Activated CD4-positive, alpha-beta T cell treated with anti-CD3 and anti-CD28 coated beads, Interleukin-2, Interleukin-6, amounts not matched to agents 100 ng/mL and 50 ng/mL, durations not matched to agents 16 hours and 8 hours (primary cell): ENCODE measurements around the gene PPRC1.

Experiments
- DNase-seq: peaks from one replicate; pipeline ENCODE4 v3.0.0-alpha.2; 2020

The PPRC1 gene

GRCh38 chr10:102132563-102133372 lies at the start of gene PPRC1:
TSS of gene PPRC1 (plus strand) at chr10:102133040. CDS start at chr10:102133069, 29 bp downstream.
- peak; percentile 99 for DNase-seq

GRCh38 chr10:102083541-102083940 lies 49.3 kb upstream of the PPRC1 start:
- DNase-seq, result no peak

GRCh38 chr10:102085336-102085735 lies 47.5 kb upstream of the PPRC1 start:
- no peak for DNase-seq

- DNase-seq, result no peak
Observed at GRCh38 chr10:102086196-102086595, 46.6 kb upstream of the PPRC1 start.

GRCh38 chr10:102090772-102091171 lies 42.1 kb upstream of the PPRC1 start:
- no peak for DNase-seq

- no peak for DNase-seq
Observed at GRCh38 chr10:102096449-102096848, 36.4 kb upstream of the PPRC1 start.

- no peak for DNase-seq
Observed at GRCh38 chr10:102101152-102101551, 31.7 kb upstream of the PPRC1 start.

- no peak for DNase-seq
Observed at GRCh38 chr10:102102421-102102820, 30.4 kb upstream of the PPRC1 start.

- no peak for DNase-seq
Observed at GRCh38 chr10:102106998-102107397, 25.8 kb upstream of the PPRC1 start.

GRCh38 chr10:102109166-102110116 lies 23.4 kb upstream of the PPRC1 start:
- DNase-seq, result no peak

- DNase-seq, result no peak
Observed at GRCh38 chr10:102111276-102111675, 21.6 kb upstream of the PPRC1 start.

GRCh38 chr10:102112210-102112817 lies 20.5 kb upstream of the PPRC1 start:
- DNase-seq, result no peak

- peak; percentile 49 for DNase-seq
Observed at GRCh38 chr10:102113261-102113955, 19.4 kb upstream of the PPRC1 start.

GRCh38 chr10:102113956-102114857 lies 18.6 kb upstream of the PPRC1 start:
- DNase-seq, result no peak

- peak; percentile 94 for DNase-seq
Observed at GRCh38 chr10:102114861-102115618, 17.8 kb upstream of the PPRC1 start.

- DNase-seq, result peak; percentile 36
Observed at GRCh38 chr10:102115775-102116174, 17.1 kb upstream of the PPRC1 start.

- DNase-seq, result no peak
Observed at GRCh38 chr10:102116656-102117055, 16.2 kb upstream of the PPRC1 start.

- peak; percentile 77 for DNase-seq
Observed at GRCh38 chr10:102117391-102118159, 15.3 kb upstream of the PPRC1 start.

GRCh38 chr10:102118867-102119266 lies 14.0 kb upstream of the PPRC1 start:
- peak; percentile 39 for DNase-seq
